Nephron (organoid): ENCODE data around the gene VTA1.

Experiments
- H3K27ac Mint-ChIP-seq, 3 experiments: 2 replicates each; pipeline ENCODE4 v1.8.0; 2020; ENCODE audit warnings: mixed read lengths in 3 of 3, mild to moderate bottlenecking in 2 of 3, moderate library complexity in 1 of 3
- H3K27me3 Mint-ChIP-seq: 2 replicates; pipeline ENCODE4 v1.8.0; 2021; ENCODE audit warnings: low read depth, mild to moderate bottlenecking, moderate library complexity, mixed read lengths
- H3K36me3 Mint-ChIP-seq: 2 replicates; pipeline ENCODE4 v1.8.0; 2020; ENCODE audit warnings: low read depth, mixed read lengths
- H3K4me1 Mint-ChIP-seq: 2 replicates; pipeline ENCODE4 v1.8.0; 2020; ENCODE audit warnings: mixed read lengths
- H3K4me3 Mint-ChIP-seq, 3 experiments: 2 replicates each; pipeline ENCODE4 v1.8.0; 2020; ENCODE audit warnings: mild to moderate bottlenecking in 3 of 3, mixed read lengths in 3 of 3, moderate library complexity in 2 of 3
- H3K9me3 Mint-ChIP-seq: 2 replicates; pipeline ENCODE4 v1.8.0; 2020; ENCODE audit warnings: mixed read lengths
- CTCF ChIP-seq, 3 experiments: fragments of 200-600 bp; sonication (generic); IDR thresholded peaks; one replicate each; pipeline ENCODE4 v1.5.0; 2021; ENCODE audit warnings: antibody characterized with exemption in 3 of 3; ENCODE audit not compliant: unreplicated experiment in 3 of 3

The VTA1 gene

GRCh38 chr6:142195862-142196541 lies 48.9 kb downstream of the VTA1 start:
- H3K27me3 Mint-ChIP-seq, result no peaks in the 10 kb centered on the region
- H3K36me3 Mint-ChIP-seq, result peaks cover 32% of the 10 kb centered on the region
- no peaks in the 10 kb centered on the region for H3K4me1 Mint-ChIP-seq
- no peak overlapping the region for H3K4me3 Mint-ChIP-seq
- TF ChIP-seq CTCF (IDR thresholded peaks at IDR 0.05; ENCODE audit: unreplicated experiment in 3 of 3), result no peak
- no peak overlapping the region for H3K27ac Mint-ChIP-seq
- H3K9me3 Mint-ChIP-seq, result no peaks in the 10 kb centered on the region

- no peaks in the 10 kb centered on the region for H3K4me1 Mint-ChIP-seq
These were observed 54.0 kb downstream of the VTA1 start for GRCh38 chr6:142200846-142201628.

GRCh38 chr6:142207265-142207877 lies 60.3 kb downstream of the VTA1 start:
- H3K27ac Mint-ChIP-seq, result no peak overlapping the region
- H3K4me1 Mint-ChIP-seq, result no peaks in the 10 kb centered on the region
- no peaks in the 10 kb centered on the region for H3K27me3 Mint-ChIP-seq
- no peak overlapping the region for H3K4me3 Mint-ChIP-seq
- peaks cover 75% of the 10 kb centered on the region for H3K36me3 Mint-ChIP-seq
- TF ChIP-seq CTCF (IDR thresholded peaks at IDR 0.05; ENCODE audit: unreplicated experiment in 3 of 3), result peak; percentile 17 to 58 (median 32)
- H3K9me3 Mint-ChIP-seq, result peaks cover 35% of the 10 kb centered on the region

More at GRCh38 chr6:142200846-142201628, 54.0 kb downstream of the VTA1 start:
- H3K9me3 Mint-ChIP-seq, result peaks cover 3% of the 10 kb centered on the region
- no peak overlapping the region for H3K27ac Mint-ChIP-seq
- TF ChIP-seq CTCF (IDR thresholded peaks at IDR 0.05; ENCODE audit: unreplicated experiment in 3 of 3), result no peak
- no peaks in the 10 kb centered on the region for H3K27me3 Mint-ChIP-seq
- peaks cover 41% of the 10 kb centered on the region for H3K36me3 Mint-ChIP-seq
- H3K4me3 Mint-ChIP-seq, result no peak overlapping the region

GRCh38 chr6:142210606-142211005 lies 63.5 kb downstream of the VTA1 start:
- Mint-ChIP-seq H3K9me3 (peaks cover 57% of the 10 kb centered on the region), H3K27me3 (no peaks in the 10 kb centered on the region), H3K4me1 (no peaks in the 10 kb centered on the region), H3K27ac (no peak overlapping the region), H3K4me3 (no peak overlapping the region), H3K36me3 (peaks cover 89% of the 10 kb centered on the region)
- no peak for TF ChIP-seq CTCF (IDR thresholded peaks at IDR 0.05; ENCODE audit: unreplicated experiment in 3 of 3)

- peaks cover 42% of the 10 kb centered on the region for H3K9me3 Mint-ChIP-seq
- no peak overlapping the region for H3K4me3 Mint-ChIP-seq
- no peaks in the 10 kb centered on the region for H3K27me3 Mint-ChIP-seq
- TF ChIP-seq CTCF (IDR thresholded peaks at IDR 0.05; ENCODE audit: unreplicated experiment in 3 of 3), result no peak
- peaks cover 66% of the 10 kb centered on the region for H3K36me3 Mint-ChIP-seq
- no peaks in the 10 kb centered on the region for H3K4me1 Mint-ChIP-seq
- H3K27ac Mint-ChIP-seq, result no peak overlapping the region
These were observed 66.3 kb downstream of the VTA1 start for GRCh38 chr6:142213402-142213801.
